HG03135 (cell line): ENCODE results near the gene ARHGAP6.
"Not testable (repeated sequence)": the region's sequence is repeated elsewhere in the genome, so short reads cannot be mapped to it uniquely, and the experiment has no call there.

Experiments
- ATAC-seq: cut with Tn5 transposase; IDR thresholded peaks from one replicate; pipeline ENCODE4 v1.9.1; 2021; ENCODE audit warnings: mild to moderate bottlenecking, moderate library complexity; ENCODE audit not compliant: unreplicated experiment

The ARHGAP6 gene

DNA sequence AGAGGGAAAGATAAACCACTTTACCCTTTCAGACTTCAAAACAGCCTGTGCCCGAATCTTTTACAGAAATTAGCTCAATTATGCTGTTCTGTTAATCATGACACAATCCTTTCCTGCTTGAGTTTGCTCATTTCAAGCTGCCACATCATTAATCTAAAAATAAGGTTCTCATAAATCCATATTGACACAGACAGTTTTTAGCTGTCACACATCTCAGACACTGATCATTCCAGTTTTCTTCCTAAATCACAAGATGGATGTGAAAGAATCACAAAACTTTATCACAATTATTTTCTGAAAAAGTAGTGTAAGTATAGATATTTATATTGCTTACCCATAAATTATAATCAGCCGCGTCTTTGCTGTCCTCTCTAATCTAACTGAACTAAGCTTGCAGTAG, 400.4 kb downstream of the ARHGAP6 start:
- ATAC-seq = no peak

DNA sequence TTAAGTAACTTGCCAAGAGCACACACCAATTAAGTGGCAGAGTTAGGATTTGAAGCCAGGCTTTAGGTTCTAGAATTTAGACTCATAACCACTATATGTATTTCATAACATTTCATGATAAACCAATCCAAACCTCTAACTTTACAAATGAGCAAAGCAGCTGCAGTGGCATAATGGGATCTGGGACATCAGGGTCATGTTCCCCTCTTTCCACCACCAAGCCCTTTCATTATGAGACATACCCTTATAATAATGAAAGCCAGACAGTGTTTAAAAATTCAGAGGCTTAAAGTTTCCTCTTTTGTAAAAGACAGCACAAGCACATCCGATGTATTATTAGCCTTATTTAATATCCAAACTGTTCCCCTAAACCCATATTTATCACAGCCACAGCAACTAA, 400.8 kb downstream of the ARHGAP6 start:
- no peak for ATAC-seq

DNA sequence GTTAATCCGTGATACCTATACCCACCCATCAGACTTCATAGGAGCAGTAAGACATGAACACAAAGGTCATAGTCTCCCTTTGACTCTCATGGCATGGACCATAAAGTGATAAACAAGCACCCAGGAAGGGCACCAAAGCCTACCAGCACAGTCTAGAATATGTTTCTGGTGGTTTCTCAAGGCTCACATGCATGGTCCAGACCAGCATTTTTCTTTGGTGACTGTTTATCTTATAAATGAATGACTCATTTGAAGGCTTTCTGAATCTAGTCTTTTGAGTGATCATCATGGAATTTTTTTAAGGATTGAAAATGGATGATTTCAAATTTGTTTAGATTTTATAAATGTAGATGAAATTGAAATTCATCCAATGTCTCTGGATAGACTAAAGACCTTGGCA, 404.5 kb downstream of the ARHGAP6 start:
- no peak for ATAC-seq

DNA sequence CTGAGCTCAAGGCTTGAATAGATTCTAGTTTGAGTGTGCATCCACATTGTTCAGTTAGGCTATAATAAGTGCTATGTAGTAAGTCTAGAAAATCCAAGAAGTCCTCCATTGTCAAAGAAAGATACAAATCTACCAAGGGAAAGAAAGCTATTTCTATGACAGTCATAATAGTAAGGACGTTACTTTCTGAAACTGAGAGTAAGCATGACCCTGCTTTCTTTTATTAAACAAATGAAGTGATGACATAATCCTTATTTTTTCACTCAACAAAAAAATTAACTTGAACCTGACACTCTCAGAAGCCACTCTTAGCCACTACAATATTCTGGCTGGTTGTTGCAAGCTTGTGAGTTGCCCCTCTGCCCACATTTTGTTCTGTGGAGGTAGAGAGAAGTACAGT, 406.3 kb downstream of the ARHGAP6 start:
- ATAC-seq = no peak

DNA sequence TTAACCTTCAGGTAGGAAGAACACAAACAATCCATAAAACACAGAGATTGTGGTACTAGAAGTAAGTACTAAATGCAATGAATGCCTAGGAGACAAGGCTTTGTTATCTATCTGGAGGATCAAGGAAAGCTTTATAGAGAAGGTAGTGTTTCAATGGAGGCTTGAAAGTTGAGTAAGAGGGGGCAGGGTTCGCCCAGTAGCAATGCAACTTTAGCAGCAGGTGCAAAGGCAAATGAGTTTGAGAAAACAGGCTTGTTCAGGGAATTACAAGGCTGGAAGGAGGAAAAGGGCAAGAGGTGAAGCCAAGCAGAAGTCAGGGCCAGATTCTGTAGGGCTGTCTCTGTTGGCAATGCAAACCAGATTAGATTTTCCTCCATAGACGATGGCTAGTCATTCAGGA, 408.0 kb downstream of the ARHGAP6 start:
- ATAC-seq = no peak

DNA sequence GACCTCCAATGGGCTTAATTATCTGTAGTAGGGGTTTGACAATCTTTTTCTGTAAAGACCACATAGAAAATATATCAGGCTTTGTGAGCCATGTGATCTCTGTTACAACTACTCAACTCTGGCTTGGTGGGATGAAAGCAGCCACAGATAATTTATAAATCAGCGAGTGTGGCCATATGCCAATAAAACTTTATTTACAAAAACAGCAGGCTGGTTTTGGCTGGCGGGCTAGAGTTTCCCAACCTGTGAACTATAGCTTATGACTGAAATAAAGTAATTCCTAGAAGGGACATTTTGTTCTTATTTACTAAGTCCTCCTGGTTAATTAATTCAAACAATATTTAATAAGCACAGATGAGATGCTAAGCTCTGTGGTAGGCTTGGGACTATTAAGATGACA, 408.4 kb downstream of the ARHGAP6 start:
- ATAC-seq = no peak

DNA sequence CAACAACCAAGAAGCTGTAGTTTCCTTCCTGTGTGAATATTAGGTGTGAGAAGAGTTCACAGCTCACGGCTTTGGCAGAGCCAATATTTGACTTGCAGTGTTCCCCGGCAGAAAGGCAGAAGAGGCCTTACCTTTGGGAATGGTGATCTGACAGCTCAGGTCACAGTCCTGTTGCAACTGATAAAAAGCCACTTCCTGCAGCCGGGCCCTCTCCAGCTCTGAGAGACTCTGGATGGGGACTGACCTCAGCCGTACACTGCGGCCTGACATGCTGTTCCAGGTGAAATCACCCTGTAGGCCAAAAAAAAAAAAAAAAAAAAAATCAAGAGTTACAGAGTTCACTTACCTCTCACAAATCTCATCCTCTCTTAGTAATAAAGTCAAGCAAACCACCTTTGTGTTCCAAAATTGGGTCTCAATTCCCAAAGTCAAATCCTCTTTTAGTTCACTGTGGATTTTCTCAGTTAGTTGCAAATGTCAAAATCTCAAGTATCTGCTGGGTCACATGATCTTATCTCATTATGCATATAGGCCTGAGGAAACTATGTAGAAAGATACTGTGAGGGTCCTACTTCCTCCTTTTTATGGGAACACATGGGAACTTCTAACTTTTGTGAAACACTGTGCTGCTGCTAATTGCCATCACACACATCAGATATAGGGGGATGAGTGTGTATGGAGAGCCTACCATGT, 411.2 kb downstream of the ARHGAP6 start:
- ATAC-seq = no peak

DNA sequence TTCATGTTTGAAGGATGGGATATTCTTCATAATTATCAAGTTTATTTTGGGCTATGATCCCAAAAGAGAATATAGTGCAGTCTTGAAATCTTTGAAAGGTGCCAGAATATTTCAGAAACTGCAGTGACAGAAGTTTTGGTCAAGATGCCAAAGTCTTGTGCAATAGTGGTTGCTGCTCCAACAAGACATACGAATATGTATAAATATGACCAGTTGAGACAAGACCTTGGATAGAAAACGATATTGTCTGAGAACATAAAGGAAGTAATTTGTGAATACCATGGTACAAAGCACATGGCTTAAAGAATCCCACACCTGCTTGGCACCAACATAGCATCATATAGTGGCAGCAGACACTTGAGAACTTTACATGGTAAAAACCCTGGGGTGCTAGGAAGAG, 421.1 kb downstream of the ARHGAP6 start:
- ATAC-seq = no peak

DNA sequence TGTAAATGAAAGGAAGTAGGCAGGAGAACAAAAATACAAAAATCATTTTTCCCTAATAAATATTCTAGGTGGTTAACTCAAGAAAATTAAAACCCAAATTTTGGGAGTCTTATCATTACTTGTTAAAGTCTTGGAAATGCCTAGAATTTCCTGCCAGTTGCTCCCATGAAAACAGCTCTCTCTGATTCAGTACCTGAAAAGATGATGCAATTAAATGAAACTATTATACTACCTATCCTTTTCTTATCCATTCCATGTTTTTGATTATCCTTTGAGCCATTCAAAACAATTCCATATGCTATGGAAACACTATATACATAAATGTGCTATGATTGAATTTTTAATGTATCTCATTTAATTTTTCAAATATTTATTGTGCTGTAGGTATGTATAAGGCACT, 423.0 kb downstream of the ARHGAP6 start:
- ATAC-seq = no peak

DNA sequence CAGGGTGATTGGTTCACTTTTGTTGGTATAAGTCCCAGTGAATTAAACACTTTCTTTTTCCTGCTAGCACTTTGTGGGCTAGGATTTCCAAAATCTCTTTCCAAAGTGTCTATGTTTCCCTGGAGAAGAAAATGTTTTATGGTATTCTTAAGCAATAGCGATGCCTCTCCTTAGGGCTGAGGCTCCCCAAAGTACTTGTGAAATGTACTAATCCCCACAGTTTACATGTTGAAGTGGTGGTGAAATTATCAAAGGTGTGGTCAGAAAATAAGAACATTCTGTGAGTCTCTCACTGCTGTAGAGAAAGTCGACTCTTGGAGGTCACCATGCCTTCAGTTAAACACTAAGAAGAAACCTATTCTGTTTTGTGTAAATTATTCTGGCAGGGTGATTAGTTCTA, 424.0 kb downstream of the ARHGAP6 start:
- ATAC-seq = no peak

DNA sequence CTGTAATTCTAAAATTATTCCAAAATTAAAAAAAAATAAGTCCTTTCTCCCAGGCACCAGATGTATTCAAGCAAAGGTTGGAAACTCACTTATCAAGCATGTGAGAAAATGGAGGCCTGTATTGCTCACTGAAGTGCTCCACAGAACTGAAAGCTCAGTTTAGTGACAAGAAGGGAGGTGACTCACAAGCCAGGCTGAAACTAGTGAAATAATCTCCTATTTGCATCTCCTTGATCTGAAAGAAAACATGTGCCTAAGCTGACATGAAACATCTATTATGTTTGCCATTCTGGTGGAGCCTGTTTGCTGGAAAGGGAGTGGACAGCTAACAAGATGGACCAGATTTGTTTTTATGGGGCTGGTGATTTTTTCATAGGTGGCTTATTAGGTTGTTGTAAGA, 426.5 kb downstream of the ARHGAP6 start:
- ATAC-seq = peak; percentile 73

DNA sequence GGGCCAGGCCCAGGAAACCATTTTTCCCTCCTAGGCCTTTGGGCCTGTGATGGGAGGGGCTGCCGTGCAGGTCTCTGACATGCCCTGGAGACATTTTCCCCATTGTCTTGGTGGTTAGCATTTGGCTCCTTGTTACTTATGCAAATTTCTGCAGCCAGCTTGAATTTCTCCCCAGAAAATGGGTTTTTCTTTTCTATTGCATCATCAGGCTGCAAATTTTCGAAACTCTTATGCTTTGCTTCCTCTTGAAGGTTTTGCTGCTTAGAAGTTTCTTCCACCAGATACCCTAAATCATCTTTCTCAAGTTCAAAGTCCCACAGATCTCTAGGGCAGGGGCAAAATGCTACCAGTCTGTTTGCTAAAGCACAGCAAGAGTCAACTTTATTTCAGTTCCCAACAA, 430.3 kb downstream of the ARHGAP6 start:
- ATAC-seq = not testable (repeated sequence)

DNA sequence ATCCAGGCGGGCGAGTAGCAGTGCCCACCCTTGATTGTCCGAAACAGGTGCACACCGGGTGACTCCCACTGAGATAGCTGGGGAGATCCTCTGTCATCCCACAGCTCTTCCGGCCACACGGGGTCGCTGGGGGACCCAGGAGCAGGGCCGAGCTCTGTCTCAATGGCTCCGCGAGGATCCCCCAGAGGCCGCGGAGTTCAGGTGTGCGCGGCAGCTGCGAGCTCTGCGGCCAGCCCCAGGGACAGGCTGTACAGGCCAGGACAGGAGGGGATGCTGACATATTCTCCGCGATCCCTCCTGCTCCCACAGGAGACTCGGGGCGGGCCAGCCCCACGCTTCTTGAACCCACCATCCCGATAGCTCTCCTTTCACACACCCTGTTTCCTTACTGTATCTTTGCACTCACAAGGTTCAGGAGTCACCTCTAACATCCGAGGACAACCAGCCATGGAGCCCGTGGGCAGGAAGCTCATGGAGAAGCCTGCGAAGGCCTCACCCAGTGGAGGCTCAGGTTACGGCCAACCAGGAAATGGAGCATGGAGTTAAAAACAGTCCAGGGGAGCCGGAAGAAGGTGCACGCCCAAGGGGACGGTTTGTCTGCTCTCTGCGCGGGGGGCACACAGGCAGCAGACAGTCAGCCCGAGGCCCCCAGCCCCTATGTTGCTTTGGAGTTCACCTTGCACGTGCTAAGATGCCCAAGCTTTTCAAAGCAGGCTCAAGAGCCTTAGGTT, 450.4 kb downstream of the ARHGAP6 start:
- no peak for ATAC-seq

DNA sequence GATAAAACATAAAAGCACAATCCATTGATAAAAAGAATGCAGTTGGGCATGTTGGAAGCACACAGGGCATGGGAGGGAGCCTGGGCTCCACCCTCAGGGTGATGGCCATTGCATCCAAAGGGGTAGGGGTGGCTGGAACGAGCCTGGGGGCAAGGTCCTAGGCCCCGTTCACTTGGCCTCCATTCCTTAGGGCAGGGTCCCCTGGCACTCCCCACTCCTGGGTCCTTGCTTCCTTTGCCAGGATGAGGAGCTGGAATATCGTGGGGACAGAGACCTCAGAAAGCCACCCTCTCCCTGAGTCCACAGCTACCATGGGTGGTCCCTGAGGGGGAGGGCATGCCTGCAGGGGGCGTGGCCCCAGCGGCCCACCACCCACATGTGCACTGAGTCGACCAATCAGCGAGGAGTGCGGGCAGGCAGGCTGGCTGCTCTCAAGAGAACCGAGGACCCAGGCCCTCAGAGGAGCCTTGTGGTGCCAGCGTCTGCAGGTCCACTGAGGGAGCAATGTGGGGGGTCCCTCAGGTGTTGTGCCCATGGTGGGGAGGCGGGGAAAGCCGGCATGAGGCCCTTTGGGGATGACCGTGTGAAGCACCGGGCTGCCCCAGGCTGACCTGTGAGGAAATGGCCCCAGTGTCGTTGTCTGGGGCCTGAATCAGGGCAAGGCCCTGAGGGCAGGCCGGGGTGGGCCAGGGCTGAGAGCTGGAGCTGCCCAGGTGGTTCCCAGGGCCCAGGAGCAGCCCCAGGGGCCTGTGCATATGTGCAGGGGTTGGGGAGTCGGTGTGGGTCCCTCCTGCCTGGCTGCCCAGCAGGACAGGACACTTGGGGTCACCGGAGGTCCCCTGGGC, 451.2 kb downstream of the ARHGAP6 start:
- no peak for ATAC-seq

DNA sequence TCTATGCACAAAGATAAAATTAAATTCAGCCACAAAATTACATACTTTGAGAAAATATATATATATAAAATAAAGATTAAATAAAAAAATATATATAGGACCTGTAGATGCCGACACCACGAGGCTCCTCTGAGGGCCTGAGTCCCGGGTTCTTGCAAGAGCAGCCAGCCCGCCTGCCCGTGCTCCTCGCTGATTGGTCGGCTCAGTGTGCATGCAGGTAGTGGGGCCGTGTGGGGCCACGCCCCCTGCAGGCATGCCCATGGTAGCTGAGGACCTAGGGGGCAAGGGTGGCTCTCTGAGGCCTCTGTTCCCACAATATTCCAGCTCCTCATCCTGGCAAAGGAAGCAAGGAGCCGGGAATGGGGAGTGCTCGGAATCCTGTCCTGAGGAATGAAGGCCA, 453.0 kb downstream of the ARHGAP6 start:
- no peak for ATAC-seq

DNA sequence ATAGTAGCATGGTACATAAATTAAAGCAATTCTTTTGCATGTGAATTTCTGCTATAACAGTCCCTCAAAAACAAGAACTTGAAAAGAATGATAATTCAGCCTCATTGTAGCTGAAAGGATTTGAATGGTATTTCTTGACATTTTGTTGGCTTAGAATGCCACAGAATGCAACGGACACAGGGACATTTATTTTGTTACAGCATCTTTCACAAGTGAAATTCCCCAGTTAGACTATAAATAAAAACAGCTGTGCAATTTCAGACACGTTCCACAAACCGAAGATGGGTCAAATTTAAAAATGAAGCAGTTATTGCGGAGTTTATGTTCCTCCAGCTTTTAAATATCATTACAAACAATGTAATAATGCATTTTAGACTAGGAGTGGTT, 455.3 kb downstream of the ARHGAP6 start:
- ATAC-seq = no peak

DNA sequence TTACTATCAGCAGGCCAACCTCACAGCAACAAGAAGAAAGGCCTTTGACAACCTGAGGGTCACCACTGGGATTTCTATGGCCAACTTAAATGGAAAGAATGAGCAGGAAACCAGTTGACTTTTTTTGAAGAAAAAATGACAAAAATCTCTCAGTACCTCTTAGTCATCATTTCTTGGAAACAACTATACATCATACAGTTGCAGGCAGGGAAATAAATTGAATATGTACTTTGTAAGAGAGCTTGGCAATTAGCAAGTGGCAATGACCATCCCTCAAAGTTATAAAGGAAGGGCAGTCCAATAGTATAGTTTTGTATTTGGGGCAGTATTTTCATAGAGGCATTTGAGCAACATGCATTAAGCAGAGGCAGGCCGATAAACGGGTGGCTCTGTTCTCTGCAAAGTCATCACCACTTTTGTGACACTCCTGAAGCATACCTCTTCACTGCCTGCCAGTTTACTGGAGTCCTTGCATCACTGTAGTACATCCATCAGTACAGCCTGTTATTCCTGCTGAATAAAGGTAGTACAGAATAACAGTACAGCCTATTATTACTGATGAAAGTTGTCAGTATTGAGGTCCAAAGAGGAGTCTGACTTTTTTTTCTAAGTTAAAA, 455.8 kb downstream of the ARHGAP6 start:
- ATAC-seq = no peak

DNA sequence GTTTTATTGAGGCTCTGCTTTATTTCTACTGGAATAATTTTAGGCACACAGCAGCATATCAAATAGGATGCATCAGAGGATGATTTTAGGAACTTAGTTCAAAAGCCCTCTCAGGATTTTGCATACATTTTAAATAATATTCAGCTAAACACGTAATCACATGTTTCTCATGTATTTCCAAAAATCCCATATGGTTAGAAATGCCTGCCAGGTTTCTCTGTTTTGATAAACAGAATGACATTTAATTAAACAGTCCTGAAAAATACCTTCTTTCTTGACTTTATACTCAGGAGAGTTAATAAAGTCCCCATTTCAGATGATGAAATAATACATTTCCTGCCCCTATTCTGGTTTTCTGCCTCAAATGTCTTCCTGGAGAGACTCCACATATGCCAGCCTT, 459.0 kb downstream of the ARHGAP6 start:
- no peak for ATAC-seq

DNA sequence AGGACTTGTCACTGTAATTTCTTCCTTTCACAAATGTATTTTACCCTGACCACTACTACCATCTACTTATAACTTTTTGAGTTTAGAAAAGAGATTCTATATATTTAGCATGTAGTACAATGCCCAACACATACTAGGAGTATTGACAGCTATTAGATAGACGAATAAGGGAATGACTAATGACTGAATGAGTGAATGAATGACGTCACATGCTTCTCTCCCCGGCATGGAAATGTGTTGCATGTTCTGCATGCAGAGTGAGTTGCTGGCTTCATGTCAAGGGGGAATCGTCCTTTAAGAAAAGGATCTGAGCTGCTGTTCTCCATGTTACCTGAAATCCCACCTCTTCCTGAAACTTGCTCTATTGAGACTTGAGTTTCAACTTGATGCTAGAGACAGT, 459.9 kb downstream of the ARHGAP6 start:
- no peak for ATAC-seq

DNA sequence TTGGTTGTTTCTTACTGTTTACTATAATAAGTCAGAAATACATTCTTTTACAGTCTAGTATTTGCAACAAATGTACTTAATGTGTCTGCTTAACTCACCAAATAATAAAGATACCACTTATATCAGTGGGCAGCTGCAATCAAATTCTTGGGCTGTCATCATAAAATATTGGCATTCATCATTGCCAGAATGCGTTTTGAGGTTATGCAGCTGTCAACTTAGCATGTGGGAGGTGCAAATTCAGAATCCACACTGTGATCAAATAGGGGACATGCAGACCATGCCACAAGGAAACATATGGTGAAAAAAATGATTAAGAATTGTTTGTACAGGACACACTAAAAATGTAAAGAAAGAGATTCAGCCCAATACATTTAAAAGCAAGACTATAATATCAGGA, 468.0 kb downstream of the ARHGAP6 start:
- no peak for ATAC-seq

DNA sequence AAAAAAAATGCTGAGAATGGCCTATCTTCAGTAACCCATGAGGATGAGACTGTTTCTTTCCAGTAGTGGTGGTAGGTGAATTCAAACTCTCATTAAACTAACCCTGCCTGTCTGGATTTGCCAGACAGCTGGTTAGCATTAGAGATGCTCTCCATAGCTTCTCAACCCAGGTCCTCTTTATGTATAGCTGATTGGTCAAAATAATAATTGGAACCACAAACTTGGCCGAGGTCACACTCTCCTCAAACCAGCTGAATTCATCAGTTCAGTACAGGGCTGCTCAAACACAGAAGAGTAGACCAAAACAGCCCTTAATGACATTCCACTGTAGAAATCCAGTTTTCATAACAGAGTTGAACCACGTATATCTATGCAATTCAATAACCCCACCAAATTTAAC, 469.2 kb downstream of the ARHGAP6 start:
- ATAC-seq = no peak
